ENCODE results near the gene C16orf74.

Gene C16orf74

GRCh38 chr16:85686912-85687591 is 63.8 kb downstream of the C16orf74 start:
- H3K4me1 ChIP-seq (ENCODE audit: insufficient read depth, low read length): peaks cover 11% of the 10 kb centered on the region
- H3K9ac ChIP-seq (ENCODE audit: low read length): no peak overlapping the region
- no peak overlapping the region for H3K4me3 ChIP-seq (ENCODE audit: low read depth in 1 of 2, low read length in 2 of 2)
- H3K27ac ChIP-seq (ENCODE audit: low read depth, low read length): no peak overlapping the region
- no peaks in the 10 kb centered on the region for H3K9me3 ChIP-seq (ENCODE audit: low read length)
- peaks cover 0 to 8% of the 10 kb centered on the region in 2 donors for H3K27me3 ChIP-seq (ENCODE audit: control insufficient read depth in 1 of 2, insufficient read depth in 2 of 2, low read length in 2 of 2)
- no peaks in the 10 kb centered on the region for H3K36me3 ChIP-seq (ENCODE audit: insufficient read depth, low read length)

- Histone ChIP-seq H3K27me3 (ENCODE audit: control insufficient read depth in 1 of 2, insufficient read depth in 2 of 2, low read length in 2 of 2) (peaks cover 0 to 8% of the 10 kb centered on the region in 2 donors), H3K4me3 (ENCODE audit: low read depth in 1 of 2, low read length in 2 of 2) (no peak overlapping the region), H3K36me3 (ENCODE audit: insufficient read depth, low read length) (no peaks in the 10 kb centered on the region), H3K27ac (ENCODE audit: low read depth, low read length) (no peak overlapping the region), H3K9me3 (ENCODE audit: low read length) (no peaks in the 10 kb centered on the region), H3K4me1 (ENCODE audit: insufficient read depth, low read length) (peaks cover 11% of the 10 kb centered on the region), H3K9ac (ENCODE audit: low read length) (no peak overlapping the region)
These were observed 65.6 kb downstream of the C16orf74 start for GRCh38 chr16:85685251-85685650.

GRCh38 chr16:85683363-85683762 is 67.5 kb downstream of the C16orf74 start:
- no peaks in the 10 kb centered on the region for H3K27me3 ChIP-seq (ENCODE audit: control insufficient read depth in 1 of 2, insufficient read depth in 2 of 2, low read length in 2 of 2)
- H3K36me3 ChIP-seq (ENCODE audit: insufficient read depth, low read length): no peaks in the 10 kb centered on the region
- H3K4me1 ChIP-seq (ENCODE audit: insufficient read depth, low read length): peaks cover 5% of the 10 kb centered on the region
- no peak overlapping the region for H3K27ac ChIP-seq (ENCODE audit: low read depth, low read length)
- no peaks in the 10 kb centered on the region for H3K9me3 ChIP-seq (ENCODE audit: low read length)
- no peak overlapping the region for H3K9ac ChIP-seq (ENCODE audit: low read length)
- no peak overlapping the region for H3K4me3 ChIP-seq (ENCODE audit: low read depth in 1 of 2, low read length in 2 of 2)

GRCh38 chr16:85682516-85682915 is 68.4 kb downstream of the C16orf74 start:
- peaks cover 2% of the 10 kb centered on the region for H3K36me3 ChIP-seq (ENCODE audit: insufficient read depth, low read length)
- H3K27ac ChIP-seq (ENCODE audit: low read depth, low read length): no peak overlapping the region
- H3K4me3 ChIP-seq (ENCODE audit: low read depth in 1 of 2, low read length in 2 of 2): no peak overlapping the region
- no peaks in the 10 kb centered on the region for H3K9me3 ChIP-seq (ENCODE audit: low read length)
- no peaks in the 10 kb centered on the region for H3K27me3 ChIP-seq (ENCODE audit: control insufficient read depth in 1 of 2, insufficient read depth in 2 of 2, low read length in 2 of 2)
- no peaks in the 10 kb centered on the region for H3K4me1 ChIP-seq (ENCODE audit: insufficient read depth, low read length)
- no peak overlapping the region for H3K9ac ChIP-seq (ENCODE audit: low read length)

- no peaks in the 10 kb centered on the region for H3K27me3 ChIP-seq (ENCODE audit: control insufficient read depth in 1 of 2, insufficient read depth in 2 of 2, low read length in 2 of 2)
- no peak overlapping the region for H3K4me3 ChIP-seq (ENCODE audit: low read depth in 1 of 2, low read length in 2 of 2)
- no peaks in the 10 kb centered on the region for H3K4me1 ChIP-seq (ENCODE audit: insufficient read depth, low read length)
- H3K27ac ChIP-seq (ENCODE audit: low read depth, low read length): no peak overlapping the region
- H3K36me3 ChIP-seq (ENCODE audit: insufficient read depth, low read length): peaks cover 10% of the 10 kb centered on the region
- H3K9ac ChIP-seq (ENCODE audit: low read length): no peak overlapping the region
- no peaks in the 10 kb centered on the region for H3K9me3 ChIP-seq (ENCODE audit: low read length)
These were observed 69.6 kb downstream of the C16orf74 start for GRCh38 chr16:85681255-85681654.

GRCh38 chr16:85680352-85680944 is 70.4 kb downstream of the C16orf74 start:
- Histone ChIP-seq H3K4me1 (ENCODE audit: insufficient read depth, low read length) (no peaks in the 10 kb centered on the region), H3K27me3 (ENCODE audit: control insufficient read depth in 1 of 2, insufficient read depth in 2 of 2, low read length in 2 of 2) (no peaks in the 10 kb centered on the region), H3K9me3 (ENCODE audit: low read length) (no peaks in the 10 kb centered on the region), H3K9ac (ENCODE audit: low read length) (no peak overlapping the region), H3K4me3 (ENCODE audit: low read depth in 1 of 2, low read length in 2 of 2) (no peak overlapping the region), H3K27ac (ENCODE audit: low read depth, low read length) (no peak overlapping the region), H3K36me3 (ENCODE audit: insufficient read depth, low read length) (peaks cover 16% of the 10 kb centered on the region)

GRCh38 chr16:85679870-85680269 is 71.0 kb downstream of the C16orf74 start:
- Histone ChIP-seq H3K27me3 (ENCODE audit: control insufficient read depth in 1 of 2, insufficient read depth in 2 of 2, low read length in 2 of 2) (no peaks in the 10 kb centered on the region), H3K4me3 (ENCODE audit: low read depth in 1 of 2, low read length in 2 of 2) (no peak overlapping the region), H3K27ac (ENCODE audit: low read depth, low read length) (no peak overlapping the region), H3K9ac (ENCODE audit: low read length) (no peak overlapping the region), H3K36me3 (ENCODE audit: insufficient read depth, low read length) (peaks cover 21% of the 10 kb centered on the region), H3K9me3 (ENCODE audit: low read length) (no peaks in the 10 kb centered on the region), H3K4me1 (ENCODE audit: insufficient read depth, low read length) (no peaks in the 10 kb centered on the region)

- peaks cover 6% of the 10 kb centered on the region for H3K4me1 ChIP-seq (ENCODE audit: insufficient read depth, low read length)
These were observed 72.1 kb downstream of the C16orf74 start for GRCh38 chr16:85678821-85679220.

GRCh38 chr16:85678016-85678415 is 72.9 kb downstream of the C16orf74 start:
- H3K4me1 ChIP-seq (ENCODE audit: insufficient read depth, low read length): peaks cover 7% of the 10 kb centered on the region
- peaks cover 30% of the 10 kb centered on the region for H3K36me3 ChIP-seq (ENCODE audit: insufficient read depth, low read length)
- no peak overlapping the region for H3K27ac ChIP-seq (ENCODE audit: low read depth, low read length)
- no peaks in the 10 kb centered on the region for H3K27me3 ChIP-seq (ENCODE audit: control insufficient read depth in 1 of 2, insufficient read depth in 2 of 2, low read length in 2 of 2)
- no peak overlapping the region for H3K9ac ChIP-seq (ENCODE audit: low read length)
- no peak overlapping the region for H3K4me3 ChIP-seq (ENCODE audit: low read depth in 1 of 2, low read length in 2 of 2)
- H3K9me3 ChIP-seq (ENCODE audit: low read length): no peaks in the 10 kb centered on the region

More at GRCh38 chr16:85678821-85679220, 72.1 kb downstream of the C16orf74 start:
- Histone ChIP-seq H3K9me3 (ENCODE audit: low read length) (no peaks in the 10 kb centered on the region), H3K36me3 (ENCODE audit: insufficient read depth, low read length) (peaks cover 30% of the 10 kb centered on the region), H3K27me3 (ENCODE audit: control insufficient read depth in 1 of 2, insufficient read depth in 2 of 2, low read length in 2 of 2) (no peaks in the 10 kb centered on the region), H3K27ac (ENCODE audit: low read depth, low read length) (no peak overlapping the region), H3K9ac (ENCODE audit: low read length) (no peak overlapping the region), H3K4me3 (ENCODE audit: low read depth in 1 of 2, low read length in 2 of 2) (no peak overlapping the region)

- H3K36me3 ChIP-seq (ENCODE audit: insufficient read depth, low read length): peaks cover 36% of the 10 kb centered on the region
- H3K9ac ChIP-seq (ENCODE audit: low read length): no peak overlapping the region
- H3K27me3 ChIP-seq (ENCODE audit: control insufficient read depth in 1 of 2, insufficient read depth in 2 of 2, low read length in 2 of 2): no peaks in the 10 kb centered on the region
- H3K4me1 ChIP-seq (ENCODE audit: insufficient read depth, low read length): peaks cover 7% of the 10 kb centered on the region
- no peak overlapping the region for H3K27ac ChIP-seq (ENCODE audit: low read depth, low read length)
- H3K9me3 ChIP-seq (ENCODE audit: low read length): no peaks in the 10 kb centered on the region
- no peak overlapping the region for H3K4me3 ChIP-seq (ENCODE audit: low read depth in 1 of 2, low read length in 2 of 2)
These were observed 73.4 kb downstream of the C16orf74 start for GRCh38 chr16:85677383-85677967.

- peaks cover 44% of the 10 kb centered on the region for H3K36me3 ChIP-seq (ENCODE audit: insufficient read depth, low read length)
- no peaks in the 10 kb centered on the region for H3K27me3 ChIP-seq (ENCODE audit: control insufficient read depth in 1 of 2, insufficient read depth in 2 of 2, low read length in 2 of 2)
- H3K4me3 ChIP-seq (ENCODE audit: low read depth in 1 of 2, low read length in 2 of 2): no peak overlapping the region
- no peaks in the 10 kb centered on the region for H3K9me3 ChIP-seq (ENCODE audit: low read length)
- peaks cover 7% of the 10 kb centered on the region for H3K4me1 ChIP-seq (ENCODE audit: insufficient read depth, low read length)
- H3K9ac ChIP-seq (ENCODE audit: low read length): no peak overlapping the region
- no peak overlapping the region for H3K27ac ChIP-seq (ENCODE audit: low read depth, low read length)
These were observed 74.4 kb downstream of the C16orf74 start for GRCh38 chr16:85676466-85676865.
